ENCODE data around the gene UBE2E2.

GRCh38 chr3:23294770-23295387 lies 91.8 kb downstream of the UBE2E2 start:
- no peak for TF ChIP-seq CTCF (CRISPR knock-in tag; IDR thresholded peaks at IDR 0.05)
- TF ChIP-seq GFI1 (CRISPR knock-in tag; IDR thresholded peaks at IDR 0.05; ENCODE audit: borderline replicate concordance): no peak
- no peak for TF ChIP-seq ATF3 (CRISPR knock-in tag; IDR thresholded peaks at IDR 0.05)
- TF ChIP-seq HCFC1 (IDR thresholded peaks at IDR 0.05; ENCODE audit: low read depth, low read length): no peak
- TF ChIP-seq POLR2A (IDR thresholded peaks at IDR 0.05; ENCODE audit: insufficient read depth in 1 of 2, low read depth in 2 of 2, low read length in 2 of 2): no peak
- no peak for TF ChIP-seq NFIC (IDR thresholded peaks at IDR 0.05; ENCODE audit: low read length)
- no peak for TF ChIP-seq KLF16 (CRISPR knock-in tag; IDR thresholded peaks at IDR 0.05)

Data from HepG2 (cell line).